Activated CD8-positive, alpha-beta T cell treated with anti-CD3 and anti-CD28 coated beads for 36 hours (primary cell): ENCODE measurements around the gene TRPC5OS. TPM values are rescaled to one million over a fixed set of nuclear protein-coding genes. Genes with fewer than 3 reads are reported as not detected.

Experiments
- ATAC-seq: fragments of 200-7000 bp; cut with Tn5 transposase; one replicate; pipeline ENCODE4 v1.10.0; 2021; ENCODE audit warnings: mild to moderate bottlenecking, moderate library complexity
- CTCF ChIA-PET: fragments of 350-600 bp; sonication (Branson Sonifier 250); formaldehyde crosslinking; loops from one replicate; lab custom pipeline; 2021; ENCODE audit warnings: antibody characterized with exemption; lab: Charles Lee
- POLR2A ChIA-PET: fragments of 350-600 bp; sonication (Branson Sonifier 250); formaldehyde crosslinking; loops from one replicate; lab custom pipeline; 2021; ENCODE audit warnings: antibody characterized with exemption; lab: Charles Lee
- DNase-seq: peaks from one replicate; pipeline ENCODE4 v3.0.0-alpha.2; 2020
- H3K27ac Mint-ChIP-seq: one replicate; pipeline ENCODE4 v1.8.0; 2021; ENCODE audit warnings: mild to moderate bottlenecking, mixed read lengths
- H3K27me3 Mint-ChIP-seq: one replicate; pipeline ENCODE4 v1.8.0; 2021; ENCODE audit warnings: mixed read lengths
- H3K36me3 Mint-ChIP-seq: one replicate; pipeline ENCODE4 v1.8.0; 2021; ENCODE audit warnings: low read depth, mixed read lengths
- H3K4me1 Mint-ChIP-seq: one replicate; pipeline ENCODE4 v1.8.0; 2021; ENCODE audit warnings: low read depth, mixed read lengths
- H3K4me3 Mint-ChIP-seq: one replicate; pipeline ENCODE4 v1.8.0; 2021; ENCODE audit warnings: mild to moderate bottlenecking, moderate library complexity, mixed read lengths
- H3K9me3 Mint-ChIP-seq: one replicate; pipeline ENCODE4 v1.8.0; 2021; ENCODE audit warnings: mixed read lengths
- intact Hi-C: fragments of 100-400 bp; cut with micrococcal nuclease; formaldehyde crosslinking; loops from one replicate; pipeline ENCODE4 v1.10.0; 2022
- total RNA-seq, 2 experiments: library from RNA; stranded (reverse); gene quantifications; one replicate each; pipeline ENCODE4 v1.2.3, GENCODE V29; 2021
- TF ChIP-seq, protein P1 (sequence below): fragments of 200-600 bp; IDR thresholded peaks from one replicate; pipeline ENCODE4 v1.8.0; 2022; ENCODE audit warnings: antibody characterized with exemption, mild to moderate bottlenecking

The TRPC5OS gene
- total RNA-seq, 2 experiments from 2014 or later = not detected

DNA sequence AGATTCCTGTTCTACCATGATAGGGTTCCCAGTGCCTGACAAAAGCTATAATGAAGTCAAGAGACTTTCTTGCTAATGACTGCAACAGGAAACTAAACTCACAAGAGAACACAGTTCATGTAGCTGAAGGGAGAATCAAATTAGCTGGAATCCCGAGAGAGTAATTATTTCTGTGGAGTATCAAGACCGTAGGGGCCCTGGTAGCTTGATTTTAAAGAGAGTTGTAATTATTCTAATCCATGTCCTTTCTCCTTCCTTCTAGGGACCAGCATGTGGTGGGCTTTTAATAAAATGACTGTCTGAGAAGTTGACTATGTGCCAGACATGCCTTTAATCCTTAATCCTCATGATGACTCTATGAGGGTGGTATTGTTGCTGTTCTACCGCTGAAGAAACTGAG lies 1.7 kb upstream of the TRPC5OS start:
- POLR2A ChIA-PET = no interaction called here
- Mint-ChIP-seq H3K9me3 (no peaks in the 10 kb centered on the region), H3K27ac (no peak overlapping the region), H3K36me3 (no peaks in the 10 kb centered on the region), H3K4me1 (no peaks in the 10 kb centered on the region), H3K4me3 (no peak overlapping the region), H3K27me3 (peaks cover 4% of the 10 kb centered on the region)
- intact Hi-C loops = no loop called here
- no peak for DNase-seq
- CTCF ChIA-PET = no interaction called here
- TF ChIP-seq, protein P1, sequence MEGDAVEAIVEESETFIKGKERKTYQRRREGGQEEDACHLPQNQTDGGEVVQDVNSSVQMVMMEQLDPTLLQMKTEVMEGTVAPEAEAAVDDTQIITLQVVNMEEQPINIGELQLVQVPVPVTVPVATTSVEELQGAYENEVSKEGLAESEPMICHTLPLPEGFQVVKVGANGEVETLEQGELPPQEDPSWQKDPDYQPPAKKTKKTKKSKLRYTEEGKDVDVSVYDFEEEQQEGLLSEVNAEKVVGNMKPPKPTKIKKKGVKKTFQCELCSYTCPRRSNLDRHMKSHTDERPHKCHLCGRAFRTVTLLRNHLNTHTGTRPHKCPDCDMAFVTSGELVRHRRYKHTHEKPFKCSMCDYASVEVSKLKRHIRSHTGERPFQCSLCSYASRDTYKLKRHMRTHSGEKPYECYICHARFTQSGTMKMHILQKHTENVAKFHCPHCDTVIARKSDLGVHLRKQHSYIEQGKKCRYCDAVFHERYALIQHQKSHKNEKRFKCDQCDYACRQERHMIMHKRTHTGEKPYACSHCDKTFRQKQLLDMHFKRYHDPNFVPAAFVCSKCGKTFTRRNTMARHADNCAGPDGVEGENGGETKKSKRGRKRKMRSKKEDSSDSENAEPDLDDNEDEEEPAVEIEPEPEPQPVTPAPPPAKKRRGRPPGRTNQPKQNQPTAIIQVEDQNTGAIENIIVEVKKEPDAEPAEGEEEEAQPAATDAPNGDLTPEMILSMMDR = no peak
- ATAC-seq = no peak

DNA sequence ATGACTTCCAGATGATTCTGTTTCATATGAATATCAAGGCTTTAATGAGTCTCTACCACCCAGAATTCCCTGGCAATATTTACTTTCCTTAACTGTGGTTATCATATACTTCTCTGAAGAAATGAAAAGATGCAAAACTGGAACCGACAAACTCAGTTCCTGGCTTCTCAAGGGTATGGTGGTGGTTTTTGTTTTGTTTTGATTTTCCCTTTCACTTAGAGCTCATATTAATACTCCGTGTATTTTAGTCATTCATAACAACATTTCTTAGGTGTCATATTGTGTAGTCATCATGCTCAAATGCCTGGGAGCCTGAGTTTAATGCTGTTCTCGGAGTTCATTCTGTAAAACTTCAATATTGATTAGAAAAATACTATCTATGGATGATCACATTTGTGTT lies 665 bp downstream of the TRPC5OS start:
- no peak for DNase-seq
- Mint-ChIP-seq H3K9me3 (no peaks in the 10 kb centered on the region), H3K4me3 (no peak overlapping the region), H3K27me3 (no peaks in the 10 kb centered on the region), H3K27ac (no peak overlapping the region), H3K36me3 (no peaks in the 10 kb centered on the region), H3K4me1 (no peaks in the 10 kb centered on the region)
- POLR2A ChIA-PET = no interaction called here
- CTCF ChIA-PET = no interaction called here
- ATAC-seq = no peak
- intact Hi-C loops = no loop called here
- TF ChIP-seq, protein P1 = no peak

DNA sequence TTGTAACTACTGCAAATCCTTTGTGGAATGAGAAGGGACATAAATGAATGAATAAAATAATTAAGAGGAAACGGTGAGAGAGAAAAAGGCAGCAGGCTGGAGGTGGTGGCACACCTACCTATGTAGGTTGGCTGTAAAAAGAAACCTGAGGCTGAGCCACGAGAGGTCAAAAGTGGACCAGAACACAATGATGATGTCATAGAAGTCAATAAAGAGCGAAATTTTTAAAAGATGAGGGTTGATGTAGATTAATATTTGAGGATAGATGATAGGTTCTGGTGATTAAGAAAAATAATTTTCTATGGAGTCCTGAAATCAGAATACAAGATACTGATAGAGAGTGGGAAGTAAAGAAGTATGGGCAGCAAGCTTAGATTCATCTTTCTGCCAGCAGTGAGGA lies 1.7 kb downstream of the TRPC5OS start:
- no peaks in the 10 kb centered on the region for H3K4me1 Mint-ChIP-seq
- ChIA-PET POLR2A (no interaction called here), CTCF (no interaction called here)
- no peak overlapping the region for H3K4me3 Mint-ChIP-seq
- ATAC-seq (no peak), DNase-seq (no peak)
- intact Hi-C loops = no loop called here
- H3K27me3 Mint-ChIP-seq = no peaks in the 10 kb centered on the region
- no peaks in the 10 kb centered on the region for H3K9me3 Mint-ChIP-seq
- TF ChIP-seq, protein P1 = no peak
- no peaks in the 10 kb centered on the region for H3K36me3 Mint-ChIP-seq
- no peak overlapping the region for H3K27ac Mint-ChIP-seq

DNA sequence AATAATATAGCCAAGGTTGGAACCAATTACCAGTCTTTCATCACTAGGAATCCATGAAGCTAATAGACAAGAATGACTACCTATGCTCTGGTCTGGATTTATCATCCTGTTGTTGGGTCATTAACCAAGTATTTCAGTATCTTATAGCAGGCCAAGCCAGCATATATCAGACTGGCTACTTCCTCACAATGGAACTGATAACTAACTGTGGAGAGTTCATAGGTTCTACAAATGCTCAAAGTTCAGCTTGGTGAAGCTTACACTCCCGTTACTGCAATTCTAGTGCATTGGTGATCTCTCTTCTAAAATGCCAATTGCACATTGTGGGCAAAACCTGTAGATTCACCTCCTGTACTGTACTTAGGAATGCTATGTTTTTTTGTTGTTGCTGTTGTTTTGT lies 4.8 kb downstream of the TRPC5OS start:
- POLR2A ChIA-PET = no interaction called here
- intact Hi-C loops = no loop called here
- CTCF ChIA-PET = no interaction called here
- Mint-ChIP-seq H3K4me3 (no peak overlapping the region), H3K27me3 (no peaks in the 10 kb centered on the region), H3K4me1 (no peaks in the 10 kb centered on the region), H3K27ac (no peak overlapping the region), H3K36me3 (no peaks in the 10 kb centered on the region), H3K9me3 (no peaks in the 10 kb centered on the region)
- no peak for DNase-seq
- no peak for ATAC-seq
- TF ChIP-seq, protein P1 = no peak

DNA sequence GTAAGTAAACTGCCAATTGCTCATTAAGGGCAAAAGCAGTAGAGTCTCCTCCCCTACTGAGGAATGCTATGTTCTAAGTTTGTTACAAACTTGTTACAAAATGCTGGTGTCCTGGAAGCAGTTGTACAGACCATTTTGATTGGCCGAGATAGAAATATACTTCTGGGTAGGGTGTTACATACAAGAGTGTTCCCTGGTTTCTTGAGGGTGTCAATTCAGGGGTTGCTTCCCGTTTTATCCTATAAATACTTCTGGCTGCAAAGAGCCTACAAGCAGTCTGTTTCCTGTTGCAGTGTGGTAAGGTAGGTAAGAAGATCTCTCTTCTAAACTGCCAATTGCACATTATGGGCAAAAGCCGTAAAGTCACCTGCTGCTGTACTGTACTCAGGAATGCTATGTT lies 5.7 kb downstream of the TRPC5OS start:
- CTCF ChIA-PET = no interaction called here
- Mint-ChIP-seq H3K27ac (no peak overlapping the region), H3K4me1 (no peaks in the 10 kb centered on the region), H3K9me3 (no peaks in the 10 kb centered on the region), H3K27me3 (no peaks in the 10 kb centered on the region), H3K4me3 (no peak overlapping the region), H3K36me3 (no peaks in the 10 kb centered on the region)
- POLR2A ChIA-PET = no interaction called here
- DNase-seq (no peak), ATAC-seq (no peak)
- TF ChIP-seq, protein P1 = no peak
- intact Hi-C loops = no loop called here
